Keratinocyte (primary cell): ENCODE results near the gene FAM217B.

ENCODE experiments used
- CTCF ChIP-seq, 3 experiments: IDR thresholded peaks in 1 of 3; conservative IDR thresholded peaks in 1 of 3; optimal IDR thresholded peaks in 1 of 3; 2 replicates in 2 of 3; 3 replicates in 1 of 3; pipeline versions ENCODE3 to v1.5.1; 2011; ENCODE audit warnings: low read length in 3 of 3, mild to moderate bottlenecking in 3 of 3, moderate library complexity in 2 of 3, control low read depth in 1 of 3, inconsistent platforms in 1 of 3; ENCODE audit not compliant: insufficient read depth in 2 of 3; ENCODE audit errors: extremely low read depth in 1 of 3
- EZH2 ChIP-seq: IDR thresholded peaks from one replicate; pipeline ENCODE4 v1.6.1; 2012; ENCODE audit warnings: inconsistent platforms, mild to moderate bottlenecking, low read length, moderate library complexity

- TF ChIP-seq CTCF (optimal IDR thresholded peaks at IDR 0.05 in 1 of 3, IDR thresholded peaks at IDR 0.05 in 1 of 3, conservative IDR thresholded peaks at IDR 0.05 in 1 of 3; ENCODE audit: extremely low read depth in 1 of 3, insufficient read depth in 2 of 3, low read length in 3 of 3) (no peak), EZH2 (no peak)
Measured at GRCh38 chr20:59895908-59896307, 44.3 kb upstream of the FAM217B start.
